SK-N-SH (cell line): ENCODE results near the gene ZFP92. TPM values are rescaled to one million over a fixed set of nuclear protein-coding genes. Genes with fewer than 3 reads are reported as not detected.

Experiments used
- CTCF ChIA-PET: fragments of 300-600, 350-600 bp; formaldehyde crosslinking; extraction: SDS; loops from one replicate; lab custom pipeline; 2021; lab: Yijun Ruan, JAX
- POLR2A ChIA-PET: fragments of 350-600 bp; sonication (Branson Sonifier 250); formaldehyde crosslinking; extraction: SDS; loops from one replicate; lab custom pipeline; 2020; ENCODE audit warnings: antibody characterized with exemption, inconsistent platforms; lab: Yijun Ruan, JAX
- DNase-seq: peaks from one replicate; pipeline ENCODE4 v3.0.0; 2012
- H2AFZ ChIP-seq: fragments of 200-600 bp; sonication (generic); 2 replicates; pipeline ENCODE4 v1.8.1; 2016; ENCODE audit warnings: antibody characterized with exemption, mild to moderate bottlenecking, low read depth
- H3F3A ChIP-seq: fragments of 200-600 bp; sonication (generic); replicated peaks from 2 replicates; pipeline ENCODE3; 2016; ENCODE audit warnings: antibody characterized with exemption, mild to moderate bottlenecking; ENCODE audit not compliant: insufficient read depth
- H3K27ac ChIP-seq, 2 experiments: fragments of 200-500 bp in 1 of 2; fragments of 200-600 bp in 1 of 2; sonication (Bioruptor generic) in 1 of 2; sonication (generic), shearing (Covaris generic) in 1 of 2; 2 replicates each; pipeline versions ENCODE4 v1.5.1 to v1.6.1; 2014 to 2016; ENCODE audit warnings: low read depth in 2 of 2, inconsistent platforms in 1 of 2, low read length in 1 of 2, mild to moderate bottlenecking in 1 of 2, mixed read lengths in 1 of 2
- H3K27me3 ChIP-seq: fragments of 200-600 bp; sonication (generic), shearing (Covaris generic); 2 replicates; pipeline ENCODE4 v1.6.1; 2016; ENCODE audit warnings: mixed run types; ENCODE audit not compliant: insufficient read depth
- H3K36me3 ChIP-seq, 2 experiments: fragments of 200-500 bp in 1 of 2; fragments of 200-600 bp in 1 of 2; sonication (Bioruptor generic) in 1 of 2; sonication (generic) in 1 of 2; replicated peaks in 1 of 2; 2 replicates each; pipeline versions ENCODE3 to v1.5.1; 2014 to 2016; ENCODE audit warnings: low read length in 1 of 2, mild to moderate bottlenecking in 1 of 2; ENCODE audit not compliant: insufficient read depth in 2 of 2, control insufficient read depth in 1 of 2
- H3K4me1 ChIP-seq, 2 experiments: fragments of 200-500 bp in 1 of 2; fragments of 200-600 bp in 1 of 2; sonication (Bioruptor generic) in 1 of 2; sonication (generic), shearing (Covaris generic) in 1 of 2; 2 replicates each; pipeline versions ENCODE4 v1.5.1 to v1.6.1; 2014 to 2016; ENCODE audit warnings: low read depth in 1 of 2, low read length in 1 of 2, mixed run types in 1 of 2; ENCODE audit not compliant: insufficient read depth in 2 of 2, control insufficient read depth in 1 of 2
- H3K4me2 ChIP-seq: fragments of 200-600 bp; sonication (generic), shearing (Covaris generic); 2 replicates; pipeline ENCODE4 v1.6.1; 2017; ENCODE audit warnings: mixed run types
- H3K4me3 ChIP-seq, 2 experiments: fragments of 200-500 bp in 1 of 2; fragments of 200-600 bp in 1 of 2; sonication (Bioruptor generic) in 1 of 2; sonication (generic), shearing (Covaris generic) in 1 of 2; 2 replicates each; pipeline versions ENCODE4 v1.5.1 to v1.8.1; 2014 to 2016; ENCODE audit warnings: low read depth in 2 of 2, inconsistent platforms in 1 of 2, low read length in 1 of 2, mild to moderate bottlenecking in 1 of 2, mixed read lengths in 1 of 2, moderate library complexity in 1 of 2
- H3K79me2 ChIP-seq: fragments of 200-600 bp; sonication (generic); 2 replicates; pipeline ENCODE4 v1.8.1; 2017; ENCODE audit warnings: mild to moderate bottlenecking; ENCODE audit not compliant: insufficient read depth
- H3K9ac ChIP-seq: fragments of 200-600 bp; sonication (generic); 2 replicates; pipeline ENCODE4 v1.6.1; 2017; ENCODE audit warnings: mixed run types
- H3K9me2 ChIP-seq: fragments of 200-600 bp; sonication (generic); 2 replicates; pipeline ENCODE4 v1.6.1; 2017; ENCODE audit warnings: mixed run types
- H3K9me3 ChIP-seq: fragments of 200-600 bp; sonication (generic); 2 replicates; pipeline ENCODE4 v1.6.1; 2017; ENCODE audit warnings: mixed run types, mild to moderate bottlenecking, moderate library complexity
- H4K20me1 ChIP-seq: fragments of 200-600 bp; sonication (generic); 2 replicates; pipeline ENCODE4 v1.6.1; 2017; ENCODE audit warnings: mild to moderate bottlenecking, mixed run types; ENCODE audit not compliant: insufficient read depth
- EP300 ChIP-seq, 2 experiments: IDR thresholded peaks; 2 replicates each; pipeline versions ENCODE4 v1.4.0 to v1.6.1; 2012; ENCODE audit warnings: borderline replicate concordance in 1 of 2, low read depth in 1 of 2, low read length in 1 of 2
- EZH2phosphoT487 ChIP-seq: fragments of 200-600 bp; sonication (generic); IDR thresholded peaks from 2 replicates; pipeline ENCODE4 v1.6.1; 2017; ENCODE audit warnings: low read depth, mixed run types, mild to moderate bottlenecking, antibody characterized with exemption, moderate library complexity, borderline replicate concordance
- FOSL2 ChIP-seq: IDR thresholded peaks from 2 replicates; pipeline ENCODE4 v1.4.0; 2012; ENCODE audit warnings: low read depth, mild to moderate bottlenecking, moderate library complexity, borderline replicate concordance
- FOXJ3 ChIP-seq: sonication (generic); formaldehyde crosslinking; IDR thresholded peaks from 2 replicates; pipeline ENCODE4 v1.5.1; 2020; ENCODE audit warnings: mild to moderate bottlenecking, missing genetic modification reagents
- FOXM1 ChIP-seq: IDR thresholded peaks from 2 replicates; pipeline ENCODE4 v1.4.0; 2012; ENCODE audit warnings: low read depth, mild to moderate bottlenecking
- JUND ChIP-seq: IDR thresholded peaks from 2 replicates; pipeline ENCODE4 v1.4.0; 2012
- MXI1 ChIP-seq: IDR thresholded peaks from 2 replicates; pipeline ENCODE4 v1.6.1; 2012; ENCODE audit warnings: mild to moderate bottlenecking, low read depth, low read length, improper control_type of control experiment
- NFIC ChIP-seq: IDR thresholded peaks from 2 replicates; pipeline ENCODE4 v1.4.0; 2012; ENCODE audit warnings: borderline replicate concordance
- NRF1 ChIP-seq: IDR thresholded peaks from 2 replicates; pipeline ENCODE4 v1.6.1; 2012; ENCODE audit warnings: low read depth, mild to moderate bottlenecking, low read length
- RAD21 ChIP-seq: IDR thresholded peaks from 2 replicates; pipeline ENCODE4 v1.6.1; 2012; ENCODE audit warnings: mild to moderate bottlenecking, low read length
- RFX5 ChIP-seq: IDR thresholded peaks from 2 replicates; pipeline ENCODE4 v1.6.1; 2012; ENCODE audit warnings: mild to moderate bottlenecking, improper control_type of control experiment, low read length
- RXRA ChIP-seq: IDR thresholded peaks from 2 replicates; pipeline ENCODE4 v1.4.0; 2012; ENCODE audit warnings: low read depth, mild to moderate bottlenecking, borderline replicate concordance
- SMC3 ChIP-seq: IDR thresholded peaks from 2 replicates; pipeline ENCODE4 v1.6.1; 2012; ENCODE audit warnings: low read depth, low read length, improper control_type of control experiment
- TCF12 ChIP-seq: IDR thresholded peaks from 2 replicates; pipeline ENCODE4 v1.4.0; 2012
- WGBS: methylation state at CpG from one replicate; pipeline ENCODE4 v1.1.6; 2017; ENCODE audit warnings: low lambda C conversion rate; 5-methylcytosine and 5-hydroxymethylcytosine counted together
- polyA plus RNA-seq, 3 experiments: library from polyadenylated mRNA; depleted of rRNA; stranded (reverse); fragments of >200 nt; gene quantifications; 2 replicates each; pipeline ENCODE4 v1.2.3, GENCODE V29; 2012
- TF ChIP-seq, protein P1 (sequence below): IDR thresholded peaks from 2 replicates; pipeline ENCODE4 v1.4.0; 2012; ENCODE audit warnings: low read depth, borderline replicate concordance
- TF ChIP-seq, protein P2 (sequence below): fragments of 150-350 bp; IDR thresholded peaks from 2 replicates; pipeline ENCODE4 v1.6.1; 2016; ENCODE audit warnings: mild to moderate bottlenecking, low read depth, low read length
- TF ChIP-seq, protein P3 (sequence below): IDR thresholded peaks from 2 replicates; pipeline ENCODE4; 2012
- TF ChIP-seq, protein P4 (sequence below): IDR thresholded peaks from 2 replicates; pipeline ENCODE4 v1.6.1; 2012; ENCODE audit warnings: mild to moderate bottlenecking, low read depth, low read length, moderate library complexity

ZFP92 gene
- polyA plus RNA-seq, 1 of the 3 experiments (the other 2 are of a cell fraction) = 0.28 TPM

DNA sequence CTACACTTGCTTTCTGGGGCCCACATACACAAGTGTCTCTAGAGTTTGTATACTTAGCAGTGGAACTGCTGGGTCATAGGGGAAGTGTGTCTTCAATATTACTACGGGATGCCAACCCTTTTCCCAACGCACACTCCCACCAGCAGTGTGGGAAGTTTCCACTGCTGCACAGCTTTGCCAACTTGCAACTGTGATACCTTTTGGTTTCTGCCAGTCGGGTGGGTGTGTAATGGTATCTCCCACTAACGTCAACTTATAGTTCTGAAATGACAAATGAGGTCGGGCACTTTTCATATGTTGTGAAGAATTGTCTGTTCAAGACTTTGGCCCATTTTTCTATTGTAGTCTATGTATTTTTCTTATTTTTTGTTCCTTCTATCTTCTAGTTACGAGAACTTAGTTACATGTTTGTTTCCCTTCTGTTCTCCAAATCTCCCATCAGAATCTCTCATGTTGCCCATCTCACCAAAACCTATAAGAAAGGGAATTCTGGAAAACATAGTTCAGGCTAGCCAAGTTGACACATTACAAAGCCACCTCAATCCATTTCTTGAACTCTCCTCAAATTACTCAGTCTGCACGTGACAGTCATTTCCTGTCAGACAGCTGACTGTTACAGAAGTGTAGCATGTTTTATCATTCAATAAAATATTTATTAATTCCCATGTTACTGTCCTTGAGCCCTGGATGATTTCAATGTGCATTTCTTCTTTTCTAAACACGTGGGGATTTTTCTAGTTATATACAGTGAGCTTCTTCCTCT is 40.8 kb upstream of the ZFP92 start:
- Histone ChIP-seq H2AFZ (no peak overlapping the region), H3K4me2 (no peak overlapping the region), H3K27ac (no peak overlapping the region), H3K4me3 (no peak overlapping the region), H3K4me1 (no peaks in the 10 kb centered on the region)
- CTCF ChIA-PET = interaction anchor here (0.7 to 1.2 kb wide), 2 partner anchors 12 to 331 kb away, joined by 3 to 4 read pairs; no protein-coding TSS in a partner anchor
- POLR2A ChIA-PET = no interaction called here
- no peak for DNase-seq
- no peak for TF ChIP-seq NFIC
- TF ChIP-seq, protein P1, sequence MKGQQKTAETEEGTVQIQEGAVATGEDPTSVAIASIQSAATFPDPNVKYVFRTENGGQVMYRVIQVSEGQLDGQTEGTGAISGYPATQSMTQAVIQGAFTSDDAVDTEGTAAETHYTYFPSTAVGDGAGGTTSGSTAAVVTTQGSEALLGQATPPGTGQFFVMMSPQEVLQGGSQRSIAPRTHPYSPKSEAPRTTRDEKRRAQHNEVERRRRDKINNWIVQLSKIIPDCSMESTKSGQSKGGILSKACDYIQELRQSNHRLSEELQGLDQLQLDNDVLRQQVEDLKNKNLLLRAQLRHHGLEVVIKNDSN = no peak
- TF ChIP-seq JUND = no peak
- no peak for TF ChIP-seq EZH2phosphoT487
- no peak for TF ChIP-seq FOXM1
- TF ChIP-seq, all 33 proteins: peak for 0
- Histone ChIP-seq H3K36me3 (no peaks in the 10 kb centered on the region), H3K9ac (no peak overlapping the region), H3K9me2 (no peaks in the 10 kb centered on the region), H3F3A (no peaks in the 10 kb centered on the region), H4K20me1 (no peaks in the 10 kb centered on the region), H3K27me3 (peaks cover 15% of the 10 kb centered on the region), H3K9me3 (no peaks in the 10 kb centered on the region), H3K79me2 (no peaks in the 10 kb centered on the region)
- WGBS = 21% methylated on average over 8 of the region's 8 CpGs

DNA sequence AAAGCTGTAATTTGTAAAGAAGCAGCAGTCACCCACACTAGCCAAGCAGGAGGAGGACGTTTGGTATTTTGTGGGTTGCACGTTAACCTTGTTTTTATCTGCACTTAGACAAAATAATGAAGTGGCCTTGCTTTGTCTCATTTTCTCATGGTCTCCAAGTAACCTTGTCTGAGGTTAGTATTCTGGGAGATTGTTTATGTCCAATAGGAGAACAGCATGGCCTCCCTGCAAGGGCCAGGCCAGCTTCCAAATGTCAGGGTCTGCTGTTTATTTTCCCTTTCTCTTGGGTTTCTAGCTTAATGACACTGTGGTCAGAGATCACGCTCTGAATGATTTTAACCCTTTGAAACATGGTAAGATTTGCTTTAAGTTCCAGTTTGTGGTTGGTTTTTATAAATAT is 40.0 kb upstream of the ZFP92 start:
- ChIA-PET POLR2A (no interaction called here), CTCF (interaction anchor here (1.2 kb wide), 1 partner anchor 11 kb away, joined by 3 read pairs; no protein-coding TSS in a partner anchor)
- DNase-seq = no peak
- Histone ChIP-seq H3K4me1 (no peaks in the 10 kb centered on the region), H2AFZ (no peak overlapping the region), H3K9ac (no peak overlapping the region), H3F3A (no peaks in the 10 kb centered on the region), H3K27me3 (peaks cover 15% of the 10 kb centered on the region), H3K9me3 (no peaks in the 10 kb centered on the region), H3K9me2 (no peaks in the 10 kb centered on the region), H3K36me3 (no peaks in the 10 kb centered on the region), H3K79me2 (no peaks in the 10 kb centered on the region), H4K20me1 (no peaks in the 10 kb centered on the region), H3K27ac (no peak overlapping the region), H3K4me3 (no peak overlapping the region), H3K4me2 (no peak overlapping the region)
- 25% methylated on average over 3 of the region's 3 CpGs for WGBS
- TF ChIP-seq SMC3 (no peak), FOXJ3 (no peak), RFX5 (no peak), RAD21 (no peak), TCF12 (no peak), FOSL2 (no peak), MXI1 (no peak), NRF1 (no peak), EP300 (IDR thresholded peaks at IDR 0.05; ENCODE audit: borderline replicate concordance in 1 of 2, low read depth in 1 of 2, low read length in 1 of 2) (no peak), RXRA (no peak)
- TF ChIP-seq, protein P2, sequence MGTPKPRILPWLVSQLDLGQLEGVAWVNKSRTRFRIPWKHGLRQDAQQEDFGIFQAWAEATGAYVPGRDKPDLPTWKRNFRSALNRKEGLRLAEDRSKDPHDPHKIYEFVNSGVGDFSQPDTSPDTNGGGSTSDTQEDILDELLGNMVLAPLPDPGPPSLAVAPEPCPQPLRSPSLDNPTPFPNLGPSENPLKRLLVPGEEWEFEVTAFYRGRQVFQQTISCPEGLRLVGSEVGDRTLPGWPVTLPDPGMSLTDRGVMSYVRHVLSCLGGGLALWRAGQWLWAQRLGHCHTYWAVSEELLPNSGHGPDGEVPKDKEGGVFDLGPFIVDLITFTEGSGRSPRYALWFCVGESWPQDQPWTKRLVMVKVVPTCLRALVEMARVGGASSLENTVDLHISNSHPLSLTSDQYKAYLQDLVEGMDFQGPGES = no peak
- TF ChIP-seq, protein P3, sequence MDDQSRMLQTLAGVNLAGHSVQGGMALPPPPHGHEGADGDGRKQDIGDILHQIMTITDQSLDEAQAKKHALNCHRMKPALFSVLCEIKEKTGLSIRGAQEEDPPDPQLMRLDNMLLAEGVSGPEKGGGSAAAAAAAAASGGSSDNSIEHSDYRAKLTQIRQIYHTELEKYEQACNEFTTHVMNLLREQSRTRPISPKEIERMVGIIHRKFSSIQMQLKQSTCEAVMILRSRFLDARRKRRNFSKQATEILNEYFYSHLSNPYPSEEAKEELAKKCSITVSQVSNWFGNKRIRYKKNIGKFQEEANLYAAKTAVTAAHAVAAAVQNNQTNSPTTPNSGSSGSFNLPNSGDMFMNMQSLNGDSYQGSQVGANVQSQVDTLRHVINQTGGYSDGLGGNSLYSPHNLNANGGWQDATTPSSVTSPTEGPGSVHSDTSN = no peak
- TF ChIP-seq, protein P1 = no peak
- TF ChIP-seq, protein P4, sequence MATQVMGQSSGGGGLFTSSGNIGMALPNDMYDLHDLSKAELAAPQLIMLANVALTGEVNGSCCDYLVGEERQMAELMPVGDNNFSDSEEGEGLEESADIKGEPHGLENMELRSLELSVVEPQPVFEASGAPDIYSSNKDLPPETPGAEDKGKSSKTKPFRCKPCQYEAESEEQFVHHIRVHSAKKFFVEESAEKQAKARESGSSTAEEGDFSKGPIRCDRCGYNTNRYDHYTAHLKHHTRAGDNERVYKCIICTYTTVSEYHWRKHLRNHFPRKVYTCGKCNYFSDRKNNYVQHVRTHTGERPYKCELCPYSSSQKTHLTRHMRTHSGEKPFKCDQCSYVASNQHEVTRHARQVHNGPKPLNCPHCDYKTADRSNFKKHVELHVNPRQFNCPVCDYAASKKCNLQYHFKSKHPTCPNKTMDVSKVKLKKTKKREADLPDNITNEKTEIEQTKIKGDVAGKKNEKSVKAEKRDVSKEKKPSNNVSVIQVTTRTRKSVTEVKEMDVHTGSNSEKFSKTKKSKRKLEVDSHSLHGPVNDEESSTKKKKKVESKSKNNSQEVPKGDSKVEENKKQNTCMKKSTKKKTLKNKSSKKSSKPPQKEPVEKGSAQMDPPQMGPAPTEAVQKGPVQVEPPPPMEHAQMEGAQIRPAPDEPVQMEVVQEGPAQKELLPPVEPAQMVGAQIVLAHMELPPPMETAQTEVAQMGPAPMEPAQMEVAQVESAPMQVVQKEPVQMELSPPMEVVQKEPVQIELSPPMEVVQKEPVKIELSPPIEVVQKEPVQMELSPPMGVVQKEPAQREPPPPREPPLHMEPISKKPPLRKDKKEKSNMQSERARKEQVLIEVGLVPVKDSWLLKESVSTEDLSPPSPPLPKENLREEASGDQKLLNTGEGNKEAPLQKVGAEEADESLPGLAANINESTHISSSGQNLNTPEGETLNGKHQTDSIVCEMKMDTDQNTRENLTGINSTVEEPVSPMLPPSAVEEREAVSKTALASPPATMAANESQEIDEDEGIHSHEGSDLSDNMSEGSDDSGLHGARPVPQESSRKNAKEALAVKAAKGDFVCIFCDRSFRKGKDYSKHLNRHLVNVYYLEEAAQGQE = no peak
